Spleen (tissue), 7 donors: Measurements from ENCODE around the gene SHISA6.

Experiments
- CTCF ChIP-seq, 11 experiments: fragments of 200-600 bp in 7 of 11; fragments of 450-650 bp in 4 of 11; sonication (generic) in 4 of 11; IDR thresholded peaks in 8 of 11; conservative IDR thresholded peaks in 3 of 11; 1 replicate in 7 of 11; 2 replicates in 4 of 11; pipeline versions ENCODE4 v1.4.0 to v1.8.0; 2016 to 2021; ENCODE audit warnings: antibody characterized with exemption in 11 of 11, inconsistent platforms in 4 of 11, mild to moderate bottlenecking in 1 of 11
- POLR2AphosphoS5 ChIP-seq, 3 donors: sonication (generic); formaldehyde crosslinking; IDR thresholded peaks; one replicate each; pipeline ENCODE4 v1.5.1; 2017; ENCODE audit warnings: antibody characterized with exemption in 3 of 3
- donor health status: DM: no; HTN: no; CAD: no; lungs with moderate emphysema.
- donor health status: DM: no; HTN: no; CAD: no.
- donor health status: DM: no; HTN: no; CAD: no.

- TF ChIP-seq CTCF (IDR thresholded peaks at IDR 0.05 in 8 of 11, conservative IDR thresholded peaks at IDR 0.05 in 3 of 11) (no peak), POLR2AphosphoS5 (IDR thresholded peaks at IDR 0.05) (no peak)
Observed at GRCh38 chr17:11545696-11546095, 304.7 kb downstream of the SHISA6 start.
